Osteoblast (primary cell): ENCODE results near the gene DDX6. TPM values are rescaled to one million over a fixed set of nuclear protein-coding genes. Genes with fewer than 3 reads are reported as not detected.

ENCODE experiments used
- DNase-seq: peaks from one replicate; pipeline ENCODE4 v3.0.0; 2011; ENCODE audit warnings: low spot score, mixed read lengths; ENCODE audit not compliant: insufficient read length; ENCODE audit errors: missing footprints
- H2AFZ ChIP-seq: 2 replicates; pipeline ENCODE4 v1.6.0; 2011; ENCODE audit warnings: mild to moderate bottlenecking, low read length
- H3K27ac ChIP-seq: 2 replicates; pipeline ENCODE4 v1.5.1; 2011; ENCODE audit warnings: mild to moderate bottlenecking, low read depth, low read length, moderate library complexity
- H3K27me3 ChIP-seq: 2 replicates; pipeline ENCODE4 v1.6.0; 2012; ENCODE audit warnings: mild to moderate bottlenecking, control low read depth, inconsistent platforms, low read length, moderate library complexity; ENCODE audit not compliant: insufficient read depth
- H3K36me3 ChIP-seq: 2 replicates; pipeline ENCODE4 v1.5.1; 2011; ENCODE audit warnings: mild to moderate bottlenecking, low read length, control low read depth, moderate library complexity; ENCODE audit not compliant: insufficient read depth
- H3K4me1 ChIP-seq: 2 replicates; pipeline ENCODE4 v1.5.1; 2011; ENCODE audit warnings: mild to moderate bottlenecking, low read length, control low read depth, moderate library complexity; ENCODE audit not compliant: insufficient read depth
- H3K4me2 ChIP-seq: 2 replicates; pipeline ENCODE4 v1.6.0; 2011; ENCODE audit warnings: mild to moderate bottlenecking, low read length; ENCODE audit not compliant: insufficient read depth
- H3K4me3 ChIP-seq: fragments of 200-600 bp; sonication (generic); 3 replicates; pipeline ENCODE4 v1.5.1; 2012; ENCODE audit warnings: mild to moderate bottlenecking, low read length, inconsistent platforms; ENCODE audit not compliant: insufficient read depth
- H3K79me2 ChIP-seq: 2 replicates; pipeline ENCODE4 v1.6.0; 2012; ENCODE audit warnings: mild to moderate bottlenecking, low read length, control low read depth, inconsistent platforms; ENCODE audit not compliant: insufficient read depth
- H3K9me3 ChIP-seq: 2 replicates; pipeline ENCODE4 v1.5.1; 2011; ENCODE audit warnings: low read depth, low read length, control low read depth
- H4K20me1 ChIP-seq: 2 replicates; pipeline ENCODE4 v1.6.0; 2012; ENCODE audit warnings: mild to moderate bottlenecking, low read length, control low read depth; ENCODE audit not compliant: insufficient read depth
- CTCF ChIP-seq: IDR thresholded peaks from 2 replicates; pipeline ENCODE4 v1.5.1; 2011; ENCODE audit warnings: mild to moderate bottlenecking, low read depth, low read length, moderate library complexity; ENCODE audit errors: extremely low read depth
- total RNA-seq: library from RNA; depleted of rRNA; stranded (reverse); fragments of >200 nt; gene quantifications from 2 replicates; pipeline ENCODE4 v1.2.3, GENCODE V29; 2012

The DDX6 gene
- total RNA-seq, 1 donor: 122 TPM

GRCh38 chr11:118797510-118797909 lies 6.5 kb upstream of the DDX6 start:
- H4K20me1 ChIP-seq: peaks cover 4% of the 10 kb centered on the region

GRCh38 chr11:118792570-118793124 lies 1.7 kb upstream of the DDX6 start:
- Histone ChIP-seq H3K4me2 (peak overlapping the region; percentile 73), H3K9me3 (no peaks in the 10 kb centered on the region), H3K27ac (no peak overlapping the region), H3K27me3 (no peaks in the 10 kb centered on the region), H3K79me2 (peaks cover 34% of the 10 kb centered on the region), H4K20me1 (peaks cover 21% of the 10 kb centered on the region), H3K36me3 (no peaks in the 10 kb centered on the region), H3K4me3 (peak overlapping the region; percentile 99), H3K4me1 (peaks cover 10% of the 10 kb centered on the region), H2AFZ (peak overlapping the region; percentile 70)
- peak; percentile 97 for DNase-seq
- TF ChIP-seq CTCF: no peak

More at GRCh38 chr11:118797510-118797909, 6.5 kb upstream of the DDX6 start:
- no peak overlapping the region for H3K27ac ChIP-seq
- no peaks in the 10 kb centered on the region for H3K36me3 ChIP-seq
- TF ChIP-seq CTCF: no peak
- no peaks in the 10 kb centered on the region for H3K9me3 ChIP-seq
- H2AFZ ChIP-seq: no peak overlapping the region
- H3K4me2 ChIP-seq: no peak overlapping the region
- DNase-seq: no peak
- no peak overlapping the region for H3K4me3 ChIP-seq
- H3K27me3 ChIP-seq: no peaks in the 10 kb centered on the region
- peaks cover 1% of the 10 kb centered on the region for H3K4me1 ChIP-seq
- no peaks in the 10 kb centered on the region for H3K79me2 ChIP-seq

GRCh38 chr11:118791961-118792569 lies 1.1 kb upstream of the DDX6 start:
- Histone ChIP-seq H3K4me1 (peaks cover 10% of the 10 kb centered on the region), H3K9me3 (no peaks in the 10 kb centered on the region), H4K20me1 (peaks cover 25% of the 10 kb centered on the region), H2AFZ (peak overlapping the region; percentile 70), H3K4me2 (peak overlapping the region; percentile 73), H3K4me3 (peak overlapping the region; percentile 99), H3K27ac (peak overlapping the region; percentile 96), H3K27me3 (no peaks in the 10 kb centered on the region), H3K36me3 (no peaks in the 10 kb centered on the region), H3K79me2 (peaks cover 40% of the 10 kb centered on the region)
- TF ChIP-seq CTCF: no peak
- DNase-seq: peak; percentile 67

GRCh38 chr11:118790357-118791110 lies 430 bp downstream of the DDX6 start:
- peak overlapping the region; percentile 96 for H3K4me2 ChIP-seq
- peaks cover 55% of the 10 kb centered on the region for H3K79me2 ChIP-seq
- H3K27ac ChIP-seq: peak overlapping the region; percentile 96
- H3K4me1 ChIP-seq: peaks cover 24% of the 10 kb centered on the region
- TF ChIP-seq CTCF: peak; percentile 47
- no peaks in the 10 kb centered on the region for H3K9me3 ChIP-seq
- H4K20me1 ChIP-seq: peaks cover 39% of the 10 kb centered on the region
- peak; percentile 72 for DNase-seq
- H3K27me3 ChIP-seq: no peaks in the 10 kb centered on the region
- peak overlapping the region; percentile 99 for H3K4me3 ChIP-seq
- peak overlapping the region; percentile 81 for H2AFZ ChIP-seq
- no peaks in the 10 kb centered on the region for H3K36me3 ChIP-seq
